Measurements from ENCODE around the gene ARHGAP45.

Gene ARHGAP45

DNA sequence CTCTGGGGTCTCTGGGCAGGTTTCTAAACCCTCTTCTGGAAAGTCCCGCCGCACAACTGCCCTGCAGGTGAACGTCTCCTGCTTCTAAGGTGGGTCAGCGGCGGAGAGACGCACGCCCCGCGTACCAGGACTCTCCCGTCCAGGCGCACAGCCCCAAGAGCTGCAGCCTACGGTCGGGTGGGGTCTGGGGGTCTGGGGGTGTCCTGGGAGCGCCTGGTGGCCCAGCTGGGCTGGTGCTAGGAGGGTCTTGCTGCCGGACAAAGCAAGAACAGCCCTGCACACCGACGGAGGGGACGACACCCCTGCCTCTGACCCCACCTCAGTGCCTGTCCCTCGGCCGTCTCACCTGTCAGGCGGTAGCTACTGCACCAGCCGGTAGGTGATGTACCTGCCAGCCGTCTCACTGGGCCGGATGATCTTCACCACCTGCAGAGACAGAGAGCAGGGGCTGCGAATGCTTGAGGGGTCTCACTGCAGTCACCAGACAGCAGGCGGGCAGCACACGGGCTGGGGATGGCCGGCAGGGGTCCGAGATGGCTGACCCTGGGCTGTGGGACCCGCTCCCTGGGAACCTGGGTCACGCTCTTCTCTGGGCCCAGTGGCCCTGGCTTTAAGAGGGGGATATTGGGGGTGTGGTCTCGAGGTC lies 22.3 kb downstream of the ARHGAP45 start:
- no peak for DNase-seq

DNA sequence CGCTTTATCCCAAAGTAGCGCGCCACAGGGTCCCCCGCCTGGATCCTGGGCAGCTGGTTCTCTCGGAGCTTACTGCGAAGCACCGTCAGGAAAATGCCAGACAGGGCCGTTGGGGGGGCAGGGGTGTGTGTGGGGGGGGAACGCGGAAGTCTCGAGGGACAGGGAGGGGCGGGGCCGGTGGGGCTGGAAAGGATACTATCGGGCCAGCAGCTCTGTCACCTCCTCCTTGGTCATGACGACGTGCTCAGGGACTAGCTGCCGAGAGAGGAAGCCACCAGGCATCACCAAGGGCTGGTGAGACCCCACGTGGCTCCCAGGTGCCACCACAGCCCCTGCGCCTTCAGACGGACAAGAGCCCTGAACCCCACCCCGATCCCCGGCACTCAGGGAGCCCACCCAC lies 22.9 kb downstream of the ARHGAP45 start:
- DNase-seq: no peak

DNA sequence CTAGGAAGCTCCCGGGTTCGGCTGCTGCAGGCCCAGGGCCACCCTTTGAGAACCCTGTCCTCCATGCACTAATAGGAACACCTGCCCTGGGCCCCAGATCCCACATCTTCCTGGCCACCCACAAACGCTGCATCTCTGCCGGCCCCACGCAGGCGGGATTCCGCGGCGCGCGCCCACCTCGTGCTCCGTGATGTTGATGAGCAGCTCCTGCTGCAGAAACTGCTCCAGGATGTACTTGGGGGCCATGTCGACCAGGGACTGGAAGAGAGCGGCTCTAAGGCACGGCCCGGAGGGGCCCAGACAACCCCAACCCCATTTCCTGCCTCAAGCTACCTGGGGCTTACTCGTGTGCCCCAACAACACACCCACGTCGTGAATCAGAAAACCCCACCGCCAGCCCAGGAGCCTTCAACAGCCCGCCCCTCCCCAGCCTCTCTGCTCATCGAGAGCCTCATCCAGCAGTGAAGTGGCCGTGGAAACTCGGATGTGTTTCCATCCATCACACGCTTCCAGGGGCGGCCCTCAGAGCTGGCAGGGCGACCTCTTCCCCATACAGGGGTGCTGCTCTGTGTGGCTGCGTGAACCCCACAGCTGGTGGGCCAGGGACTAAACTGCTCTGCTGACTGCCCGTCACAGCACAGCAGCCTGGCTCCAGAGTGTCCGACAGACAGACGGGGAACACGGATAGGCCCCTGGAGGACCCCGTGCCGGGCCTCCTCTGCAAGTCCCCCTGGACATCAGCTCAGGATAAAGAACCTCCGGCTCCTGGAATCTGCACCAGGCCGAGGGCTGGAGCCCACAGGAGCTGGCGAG lies 24.0 kb downstream of the ARHGAP45 start:
- no peak for DNase-seq

DNA sequence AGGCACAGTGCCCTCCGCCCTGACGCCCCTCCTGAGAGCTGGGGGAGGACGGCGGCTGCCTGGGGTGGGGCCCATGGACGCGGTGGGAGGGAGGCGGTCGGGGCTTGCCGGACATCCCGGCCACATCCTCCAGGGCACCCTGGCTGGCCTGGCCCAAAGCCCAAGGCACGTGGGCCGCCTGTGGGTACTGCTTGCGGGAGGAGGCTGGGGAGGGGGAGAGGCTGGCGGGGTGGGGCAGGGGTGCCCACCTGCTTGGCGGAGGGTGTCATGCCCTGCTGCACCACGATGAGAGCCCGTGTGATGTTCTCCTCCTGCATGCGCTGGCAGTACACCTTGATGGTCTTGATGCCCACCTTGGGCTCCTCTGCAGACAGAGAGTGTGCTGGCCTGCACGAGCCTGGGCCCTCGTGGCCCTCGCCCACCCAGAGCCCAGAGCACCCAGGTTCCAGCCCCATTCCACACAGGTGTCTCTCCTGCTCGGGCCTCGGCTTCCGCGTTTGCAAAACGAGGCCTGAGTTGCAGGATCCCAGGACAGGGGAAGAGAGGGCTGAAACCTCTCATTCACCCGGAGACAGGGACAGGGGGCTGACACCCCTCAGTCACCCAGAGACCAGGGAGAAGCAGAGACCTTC lies 24.7 kb downstream of the ARHGAP45 start:
- DNase-seq: no peak

DNA sequence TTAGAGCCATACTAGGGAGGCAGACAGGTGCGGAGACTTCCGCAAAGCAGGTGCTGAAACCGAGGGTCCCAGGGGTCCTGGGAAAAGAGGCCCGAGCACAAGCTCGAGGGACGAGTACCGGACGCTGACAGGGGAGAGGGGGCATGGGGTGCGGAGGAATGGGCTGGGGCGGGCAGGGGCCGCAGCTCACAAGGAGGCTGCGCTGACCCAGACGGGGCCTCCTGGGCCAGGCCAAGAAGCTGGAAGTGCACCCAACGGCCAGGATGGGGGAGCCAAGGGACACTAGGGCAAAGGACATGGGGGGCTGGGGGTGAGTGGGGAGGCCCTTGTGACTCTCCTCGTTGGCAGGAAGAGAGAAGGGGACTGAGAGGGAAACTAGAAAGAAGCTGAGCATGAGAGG lies 26.4 kb downstream of the ARHGAP45 start:
- no peak for DNase-seq

DNA sequence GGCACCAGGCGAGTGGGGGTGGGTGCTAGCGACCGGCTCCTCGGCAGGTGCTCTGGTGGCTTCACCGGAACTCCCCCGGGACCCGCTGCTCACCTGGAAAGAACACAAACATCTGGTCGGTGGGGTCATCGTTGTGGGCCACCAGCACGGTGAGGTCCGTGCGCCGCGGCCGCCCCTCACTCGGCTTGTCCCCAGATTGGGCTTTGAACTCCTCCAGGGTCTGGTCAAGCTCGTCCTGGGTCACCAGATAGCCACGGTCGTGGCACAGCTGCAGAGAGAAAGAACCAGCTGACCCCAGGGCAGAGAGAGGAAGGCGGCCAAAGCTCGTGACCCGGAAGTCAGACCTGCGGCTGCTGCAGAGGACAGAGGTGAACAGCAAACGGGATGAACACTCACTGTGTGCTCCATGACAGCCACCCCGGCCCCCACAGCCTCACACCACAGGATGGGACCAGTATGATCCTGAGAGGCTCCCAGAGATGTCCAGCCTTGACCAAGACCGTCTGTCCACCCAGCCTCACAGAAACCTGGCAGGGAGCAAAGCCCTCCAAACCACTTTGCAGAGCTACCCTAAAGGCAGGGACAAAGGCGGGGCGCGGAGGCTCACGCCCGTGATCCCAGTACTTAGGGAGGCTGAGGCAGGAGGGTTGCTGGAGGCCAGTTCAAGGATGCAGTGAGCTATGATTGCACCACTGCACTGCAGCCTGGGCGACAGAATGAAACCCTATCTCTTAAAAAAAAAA lies 27.0 kb downstream of the ARHGAP45 start:
- no peak for DNase-seq

DNA sequence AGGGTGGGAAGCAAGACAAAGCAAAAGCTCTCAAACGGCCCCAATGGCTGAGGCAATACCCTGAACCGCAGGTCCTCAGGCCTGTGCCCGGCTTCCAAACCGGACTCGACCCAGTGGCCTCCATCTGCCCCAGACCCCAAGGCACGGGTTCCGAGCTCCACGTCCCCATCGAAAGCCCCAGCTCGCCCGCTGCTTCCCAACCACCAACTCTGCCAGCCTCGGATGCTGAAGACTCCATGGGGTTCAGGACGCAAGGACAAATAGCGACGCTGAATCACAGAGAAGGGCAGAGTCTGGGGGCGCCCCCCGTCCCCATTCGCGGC lies 27.6 kb downstream of the ARHGAP45 start:
- no peak for DNase-seq

DNA sequence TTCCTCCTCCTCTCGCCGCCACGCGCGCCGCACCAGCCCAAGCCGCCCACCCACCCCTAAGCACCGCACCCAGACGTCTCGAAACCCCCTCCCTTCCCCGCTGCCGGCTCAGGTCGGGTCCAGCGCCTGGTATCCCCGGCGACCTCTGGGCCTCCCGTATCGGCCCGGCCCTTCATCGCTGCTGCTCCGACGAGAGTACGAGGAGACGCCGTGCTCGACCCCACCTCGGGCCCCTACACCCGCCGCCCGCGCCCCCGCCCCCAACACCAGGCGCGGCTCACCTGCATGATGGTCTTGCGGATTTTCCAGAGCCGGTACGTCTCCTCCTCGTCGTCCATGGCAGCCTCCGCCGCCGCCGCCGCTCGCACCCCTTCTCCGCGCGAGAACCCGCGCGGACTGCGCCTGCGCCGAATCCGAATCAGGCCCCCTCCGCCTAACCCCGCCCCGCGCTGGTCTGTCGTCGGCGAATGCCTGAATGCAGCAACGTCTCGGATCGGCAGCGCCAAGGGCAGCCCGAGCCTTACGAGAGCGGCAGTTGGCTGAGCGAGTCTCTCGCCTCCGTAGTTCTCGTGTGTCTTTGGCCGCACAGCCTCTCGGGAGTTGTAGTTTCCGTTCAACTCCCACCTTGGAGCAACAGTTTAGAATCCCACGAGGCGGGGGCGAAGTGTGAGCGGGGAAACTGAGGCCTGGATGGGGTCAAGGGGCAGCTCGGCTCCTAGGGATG lies 28.2 kb downstream of the ARHGAP45 start, which contains the start of gene POLR2E:
Gene POLR2E (minus strand): TSS at position 398 of the 724 bp plus-strand sequence. CDS start 60 bp downstream, at position 338.
- peak; percentile 98 for DNase-seq

DNA sequence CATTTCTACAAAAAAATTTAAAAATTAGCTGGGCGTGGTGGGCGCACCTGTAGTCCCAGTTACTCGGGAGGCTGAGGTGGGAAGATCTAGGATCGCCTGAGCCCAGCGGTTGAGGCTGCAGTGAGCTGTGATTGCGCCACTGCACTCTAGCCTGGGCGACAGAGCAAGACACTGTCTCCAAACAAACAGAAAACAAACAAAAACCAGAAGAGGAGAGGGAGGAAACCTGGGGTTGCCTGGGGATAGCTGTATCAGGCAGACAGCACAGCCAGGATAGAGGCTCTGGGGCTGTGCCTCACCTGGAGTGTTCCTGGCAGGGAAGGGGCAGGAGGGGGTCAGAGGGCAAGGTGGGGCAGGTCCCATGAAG lies 30.8 kb downstream of the ARHGAP45 start:
- DNase-seq: no peak

DNA sequence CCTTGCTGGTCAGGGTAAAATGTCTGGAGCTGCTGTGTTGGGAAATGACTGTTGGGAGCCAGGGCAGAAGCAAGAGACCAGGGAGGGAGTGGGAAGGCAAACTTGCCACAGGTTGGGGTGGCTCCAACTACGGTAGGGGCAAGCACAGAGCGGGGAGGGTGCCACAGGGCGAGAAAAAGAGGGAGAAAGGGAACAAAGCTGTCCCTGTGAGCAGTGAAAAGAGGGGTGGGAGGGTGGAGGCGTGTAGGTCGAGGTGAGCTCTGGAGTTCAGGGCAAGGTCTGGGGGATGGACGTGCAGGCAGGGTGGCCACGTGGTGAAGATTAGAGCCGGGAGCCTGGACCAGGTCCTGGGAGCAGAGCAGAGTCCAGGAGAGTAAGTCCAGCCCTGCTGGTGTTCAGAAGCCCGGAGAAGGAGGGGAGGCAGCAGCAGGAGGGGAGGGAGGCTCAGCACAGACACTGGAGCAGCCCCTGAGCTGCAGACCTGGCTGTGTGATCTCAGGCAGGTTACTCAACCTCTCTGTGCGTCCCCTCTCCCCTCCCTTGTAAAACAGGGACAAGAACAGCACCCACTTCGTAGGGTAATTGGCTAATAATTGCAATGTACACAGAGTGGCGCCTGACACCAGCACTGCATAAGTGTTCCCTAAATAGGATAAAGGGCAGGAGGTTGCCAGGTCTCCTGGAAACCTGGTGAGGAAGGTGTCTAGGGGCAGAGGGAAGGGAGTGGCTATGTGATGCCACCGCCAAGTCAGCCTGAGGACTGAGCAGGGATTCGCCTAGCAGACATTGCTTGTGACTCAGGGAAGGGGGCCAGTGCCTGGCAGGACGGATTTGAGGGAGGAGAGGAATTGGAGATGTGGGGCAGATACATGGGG lies 31.4 kb downstream of the ARHGAP45 start:
- DNase-seq: no peak

DNA sequence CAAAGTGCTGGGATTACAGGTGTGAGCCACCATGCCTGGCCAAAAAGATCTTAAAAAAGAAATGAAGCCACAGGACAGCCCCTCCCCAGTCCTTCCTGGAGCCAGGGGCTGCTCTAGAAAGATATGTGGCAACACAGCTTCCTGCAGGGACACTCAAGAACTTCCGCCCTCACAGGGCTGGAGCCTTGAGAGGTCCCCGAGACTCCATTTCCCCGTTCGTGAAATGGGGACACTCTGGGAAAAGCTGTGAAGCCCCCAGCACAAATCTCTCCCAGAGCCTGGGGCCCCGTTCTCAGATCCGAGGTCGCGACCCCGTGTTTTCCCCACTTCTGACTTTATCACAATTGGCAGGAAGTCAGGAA lies 34.4 kb downstream of the ARHGAP45 start:
- no peak for DNase-seq

DNA sequence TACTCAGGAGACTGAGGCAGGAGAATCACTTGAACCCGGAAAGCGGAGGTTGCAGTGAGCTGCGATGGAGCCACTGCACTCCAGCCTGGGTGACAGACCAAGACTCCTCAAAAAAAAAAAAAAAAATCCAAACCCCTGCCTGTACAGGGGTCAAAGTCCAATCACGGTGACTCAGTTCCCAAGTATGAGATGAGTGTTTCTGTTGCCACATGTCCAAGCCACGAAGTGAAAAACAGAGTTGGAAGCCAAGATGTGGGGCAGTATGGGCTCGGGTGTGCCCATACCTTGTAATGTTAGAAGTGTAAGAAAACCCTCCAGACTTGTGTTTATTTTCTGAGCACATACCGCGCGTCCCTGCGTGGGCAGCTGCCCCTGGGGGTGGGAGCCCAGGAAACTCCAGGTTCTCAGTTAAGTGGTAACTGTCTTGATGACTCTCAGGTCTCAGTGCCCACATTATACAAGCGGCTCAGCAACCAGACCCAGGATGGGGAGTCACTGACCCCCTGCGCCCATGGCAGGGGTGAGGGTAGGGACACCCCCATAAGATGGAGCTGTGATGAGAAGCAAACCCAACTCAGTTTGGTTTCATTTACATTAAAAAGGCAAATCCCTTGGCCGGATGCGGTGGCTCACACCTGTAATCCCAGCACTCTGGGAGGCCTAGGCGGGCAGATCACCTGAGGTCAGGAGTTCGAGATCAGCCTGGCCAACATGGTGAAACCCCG lies 35.6 kb downstream of the ARHGAP45 start:
- DNase-seq: no peak

DNA sequence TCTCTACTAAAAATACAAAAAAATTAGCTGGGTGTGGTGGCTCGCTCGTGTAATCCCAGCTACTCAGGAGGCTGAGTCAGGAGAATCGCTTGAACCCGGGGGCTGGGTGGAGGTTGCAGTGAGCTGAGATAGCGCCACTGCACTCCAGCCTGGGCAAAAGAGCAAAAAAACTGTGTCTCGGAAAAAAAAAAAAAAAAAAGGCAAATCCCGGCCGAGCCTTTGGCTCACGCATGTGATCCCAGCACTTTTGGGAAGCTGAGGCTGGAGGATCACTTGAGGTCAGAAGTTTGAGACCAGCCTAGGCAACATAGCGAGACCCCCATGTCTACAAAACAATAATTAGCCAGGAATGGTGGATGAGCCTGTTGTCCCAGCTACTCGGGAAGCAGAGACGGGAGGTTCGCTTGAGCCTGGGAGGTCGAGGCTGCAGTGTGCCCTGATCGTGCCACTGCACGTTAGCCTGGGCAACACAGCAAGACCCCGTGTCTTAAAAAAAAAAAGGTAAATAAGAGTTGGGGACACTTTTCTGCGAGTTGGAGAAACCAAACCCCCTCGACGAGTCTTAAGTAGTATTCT lies 36.3 kb downstream of the ARHGAP45 start:
- no peak for DNase-seq

DNA sequence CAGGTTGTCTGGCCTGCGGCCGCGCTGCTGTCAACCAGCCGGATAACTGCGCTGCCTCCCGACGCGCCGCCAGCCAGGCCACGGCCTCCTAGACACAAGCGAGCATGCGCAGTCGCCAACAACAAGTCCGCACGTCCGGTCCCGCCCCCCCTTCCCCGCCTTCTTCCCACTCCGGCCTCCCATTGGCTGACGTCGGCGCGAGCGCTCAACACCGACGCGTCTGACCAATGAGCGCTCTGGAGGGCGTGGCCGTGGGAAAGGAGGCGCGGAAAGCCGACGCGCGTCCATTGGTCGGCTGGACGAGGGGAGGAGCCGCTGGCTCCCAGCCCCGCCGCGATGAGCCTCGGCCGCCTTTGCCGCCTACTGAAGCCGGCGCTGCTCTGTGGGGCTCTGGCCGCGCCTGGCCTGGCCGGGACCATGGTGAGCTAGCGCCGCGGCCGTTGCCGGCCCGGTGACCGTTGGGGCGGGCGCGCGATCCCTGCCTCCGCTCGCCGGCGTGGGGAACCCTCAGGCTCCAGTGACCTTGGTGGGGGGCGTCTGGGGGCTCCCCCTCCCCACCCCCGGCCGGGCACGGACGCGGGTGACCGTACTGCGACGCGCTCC lies 36.8 kb downstream of the ARHGAP45 start, which contains the start of gene GPX4:
Gene GPX4 (plus strand): TSS at position 287 of the 603 bp plus-strand sequence. CDS start 50 bp downstream, at position 337.
- peak; percentile 99 for DNase-seq

DNA sequence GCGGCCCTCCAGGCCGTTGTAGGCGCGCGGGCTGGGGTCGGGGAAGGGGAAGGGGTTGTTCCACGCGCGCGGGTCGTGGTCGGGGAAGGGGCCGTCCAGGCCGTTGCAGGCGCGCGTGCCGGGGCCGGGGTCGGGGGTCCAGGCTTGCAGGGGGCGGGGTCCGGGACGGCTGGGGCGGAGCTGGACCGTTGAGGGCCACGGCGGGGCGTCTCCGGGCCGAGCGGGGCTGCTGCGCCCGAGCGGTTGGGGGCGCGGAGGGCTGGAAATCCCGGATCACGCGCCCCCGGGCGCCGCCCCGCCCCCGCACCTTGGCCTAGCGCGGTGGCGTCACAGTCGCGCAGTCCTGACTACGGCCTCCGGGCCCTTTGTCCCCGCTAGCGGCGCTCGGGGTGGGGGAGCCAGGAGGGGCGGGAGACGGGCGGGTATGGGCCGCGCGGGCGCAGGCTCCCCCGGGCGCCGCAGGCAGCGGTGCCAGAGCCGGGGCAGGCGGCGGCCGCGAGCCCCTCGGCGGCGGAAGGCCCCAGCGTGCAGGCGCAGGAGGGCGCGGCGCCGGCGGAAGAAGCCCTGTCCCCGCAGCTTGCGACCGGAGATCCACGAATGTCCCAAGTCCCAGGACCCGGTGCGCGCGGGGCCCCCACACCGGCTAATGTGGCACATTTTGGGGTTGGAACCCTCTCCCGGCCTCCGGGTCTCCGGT lies 37.5 kb downstream of the ARHGAP45 start:
- peak; percentile 58 for DNase-seq

DNA sequence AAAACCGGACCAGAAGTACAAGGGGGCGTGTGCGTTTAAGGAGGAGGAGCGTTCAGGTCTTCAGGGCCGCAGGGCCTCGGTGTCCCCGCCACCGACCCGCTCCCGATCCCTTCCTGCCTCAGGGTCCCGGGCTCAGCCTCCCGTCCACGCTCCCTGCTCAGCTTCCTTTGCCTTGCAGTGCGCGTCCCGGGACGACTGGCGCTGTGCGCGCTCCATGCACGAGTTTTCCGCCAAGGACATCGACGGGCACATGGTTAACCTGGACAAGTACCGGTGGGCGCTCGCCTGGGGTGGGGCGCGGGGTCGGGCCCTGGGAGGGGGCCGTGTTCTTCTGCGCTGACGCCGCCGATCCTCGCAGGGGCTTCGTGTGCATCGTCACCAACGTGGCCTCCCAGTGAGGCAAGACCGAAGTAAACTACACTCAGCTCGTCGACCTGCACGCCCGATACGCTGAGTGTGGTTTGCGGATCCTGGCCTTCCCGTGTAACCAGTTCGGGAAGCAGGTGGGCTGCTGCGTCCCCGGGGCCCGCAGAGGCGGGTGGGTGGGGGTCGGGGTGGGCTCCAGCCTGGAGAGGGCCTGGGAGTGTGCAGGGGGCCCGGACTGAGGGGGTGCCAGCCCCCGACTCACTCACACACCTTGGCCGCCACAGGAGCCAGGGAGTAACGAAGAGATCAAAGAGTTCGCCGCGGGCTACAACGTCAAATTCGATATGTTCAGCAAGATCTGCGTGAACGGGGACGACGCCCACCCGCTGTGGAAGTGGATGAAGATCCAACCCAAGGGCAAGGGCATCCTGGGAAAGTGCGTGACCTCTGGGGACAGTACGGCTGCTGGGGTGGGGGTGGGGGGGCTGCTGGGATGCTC lies 38.3 kb downstream of the ARHGAP45 start:
- no peak for DNase-seq

DNA sequence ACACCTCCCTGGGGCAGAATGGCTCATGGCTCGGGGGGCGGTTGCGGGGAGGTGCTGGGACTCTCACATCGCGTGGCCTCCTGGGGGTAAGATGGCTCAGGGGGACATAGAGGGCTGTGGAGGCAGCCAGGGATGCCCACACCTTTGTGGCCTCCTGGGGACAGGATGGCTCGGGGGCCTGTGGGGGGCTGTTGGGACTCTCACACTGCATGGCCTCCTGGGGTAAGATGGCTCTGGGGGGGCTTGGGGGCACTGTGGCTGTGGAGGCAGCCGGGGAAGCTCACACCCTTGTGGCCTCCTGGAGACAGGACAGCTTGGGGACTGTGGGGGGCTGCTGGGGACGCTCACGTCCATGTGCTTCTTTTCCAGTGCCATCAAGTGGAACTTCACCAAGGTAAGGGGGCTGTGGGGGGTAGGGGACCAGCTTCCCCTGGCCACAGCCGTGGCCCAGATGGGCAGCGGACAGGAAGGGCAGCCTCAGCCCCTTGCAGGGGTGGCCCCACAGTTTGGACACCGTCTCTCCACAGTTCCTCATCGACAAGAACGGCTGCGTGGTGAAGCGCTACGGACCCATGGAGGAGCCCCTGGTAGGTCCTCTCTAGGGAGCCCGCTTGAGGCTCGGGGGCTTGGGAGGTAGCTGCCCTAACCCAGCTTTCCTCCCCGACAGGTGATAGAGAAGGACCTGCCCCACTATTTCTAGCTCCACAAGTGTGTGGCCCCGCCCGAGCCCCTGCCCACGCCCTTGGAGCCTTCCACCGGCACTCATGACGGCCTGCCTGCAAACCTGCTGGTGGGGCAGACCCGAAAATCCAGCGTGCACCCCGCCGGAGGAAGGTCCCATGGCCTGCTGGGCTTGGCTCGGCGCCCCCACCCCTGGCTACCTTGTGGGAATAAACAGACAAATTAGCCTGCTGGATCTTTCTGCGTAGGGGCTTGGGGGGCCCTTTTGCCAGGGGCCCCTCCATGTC lies 39.2 kb downstream of the ARHGAP45 start:
- no peak for DNase-seq
